ENCODE results near the gene CT45A1. TPM values are rescaled to one million over a fixed set of nuclear protein-coding genes. Genes with fewer than 3 reads are reported as not detected.
"Not testable (repeated sequence)": the region's sequence is repeated elsewhere in the genome, so short reads cannot be mapped to it uniquely, and the experiment has no call there.

The CT45A1 gene
- total RNA-seq, 1 donor from 2014 or later: not detected

DNA sequence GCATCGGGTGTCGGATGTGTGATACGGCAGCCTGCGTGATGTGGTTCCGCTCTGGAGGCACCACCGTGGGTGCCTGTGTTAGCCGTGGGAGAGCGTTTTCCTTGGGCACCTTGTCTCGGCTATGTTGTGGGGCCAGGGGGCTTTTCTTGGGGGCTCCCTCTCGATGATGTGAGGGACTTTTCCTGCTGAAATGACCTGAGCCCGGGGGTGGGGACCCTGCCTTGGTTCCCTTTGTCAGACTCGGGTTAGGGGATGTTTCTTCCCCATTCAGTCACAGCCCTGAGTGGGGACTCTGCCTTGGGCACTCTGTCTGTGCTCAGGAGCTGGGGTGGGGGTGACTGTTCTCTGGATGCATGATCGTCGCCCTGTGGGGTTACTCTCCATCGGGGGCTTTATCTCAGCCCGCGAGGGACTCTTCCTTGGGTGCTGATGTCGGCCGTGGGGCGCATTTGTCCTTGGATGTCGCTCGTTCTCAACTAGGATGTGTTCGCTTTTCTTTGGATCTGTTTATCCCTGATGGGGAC is 27.8 kb downstream of the CT45A1 start:
- no peaks in the 10 kb centered on the region for H3K27me3 ChIP-seq
- DNase-seq (ENCODE audit: extremely low spot score in 2 of 2): no peak
- TF ChIP-seq POLR2AphosphoS5 (IDR thresholded peaks at IDR 0.05; ENCODE audit: insufficient read depth in 1 of 2, low read depth in 1 of 2) (no peak), POLR2A (IDR thresholded peaks at IDR 0.05) (no peak)
- TF ChIP-seq, protein P1, sequence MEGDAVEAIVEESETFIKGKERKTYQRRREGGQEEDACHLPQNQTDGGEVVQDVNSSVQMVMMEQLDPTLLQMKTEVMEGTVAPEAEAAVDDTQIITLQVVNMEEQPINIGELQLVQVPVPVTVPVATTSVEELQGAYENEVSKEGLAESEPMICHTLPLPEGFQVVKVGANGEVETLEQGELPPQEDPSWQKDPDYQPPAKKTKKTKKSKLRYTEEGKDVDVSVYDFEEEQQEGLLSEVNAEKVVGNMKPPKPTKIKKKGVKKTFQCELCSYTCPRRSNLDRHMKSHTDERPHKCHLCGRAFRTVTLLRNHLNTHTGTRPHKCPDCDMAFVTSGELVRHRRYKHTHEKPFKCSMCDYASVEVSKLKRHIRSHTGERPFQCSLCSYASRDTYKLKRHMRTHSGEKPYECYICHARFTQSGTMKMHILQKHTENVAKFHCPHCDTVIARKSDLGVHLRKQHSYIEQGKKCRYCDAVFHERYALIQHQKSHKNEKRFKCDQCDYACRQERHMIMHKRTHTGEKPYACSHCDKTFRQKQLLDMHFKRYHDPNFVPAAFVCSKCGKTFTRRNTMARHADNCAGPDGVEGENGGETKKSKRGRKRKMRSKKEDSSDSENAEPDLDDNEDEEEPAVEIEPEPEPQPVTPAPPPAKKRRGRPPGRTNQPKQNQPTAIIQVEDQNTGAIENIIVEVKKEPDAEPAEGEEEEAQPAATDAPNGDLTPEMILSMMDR (IDR thresholded peaks at IDR 0.05): no peak
- no peaks in the 10 kb centered on the region for H3K36me3 ChIP-seq
- H3K4me1 ChIP-seq: no peaks in the 10 kb centered on the region
- no peaks in the 10 kb centered on the region for H3K9me3 ChIP-seq
- H3K4me3 ChIP-seq: no peak overlapping the region
- intact Hi-C loops (cut with DNase I): no loop called here
- H3K27ac ChIP-seq: no peak overlapping the region

DNA sequence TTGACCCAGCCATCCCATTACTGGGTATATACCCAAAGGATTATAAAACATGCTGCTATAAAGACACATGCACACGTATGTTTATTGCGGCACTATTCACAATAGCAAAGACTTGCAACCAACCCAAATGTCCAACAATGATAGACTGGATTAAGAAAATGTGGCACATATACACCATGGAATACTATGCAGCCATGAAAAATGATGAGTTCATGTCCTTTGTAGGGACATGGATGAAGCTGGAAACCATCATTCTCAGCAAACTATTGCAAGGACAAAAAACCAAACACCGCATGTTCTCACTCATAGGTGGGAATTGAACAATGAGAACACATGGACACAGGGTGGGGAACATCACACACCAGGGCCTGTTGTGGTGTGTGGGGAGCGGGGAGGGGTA is 31.3 kb downstream of the CT45A1 start:
- DNase-seq (ENCODE audit: extremely low spot score in 2 of 2); intact Hi-C loops (cut with DNase I); H3K9me3 ChIP-seq; H3K4me1 ChIP-seq; H3K36me3 ChIP-seq; H3K4me3 ChIP-seq; H3K27ac ChIP-seq; H3K27me3 ChIP-seq: not testable (repeated sequence)

DNA sequence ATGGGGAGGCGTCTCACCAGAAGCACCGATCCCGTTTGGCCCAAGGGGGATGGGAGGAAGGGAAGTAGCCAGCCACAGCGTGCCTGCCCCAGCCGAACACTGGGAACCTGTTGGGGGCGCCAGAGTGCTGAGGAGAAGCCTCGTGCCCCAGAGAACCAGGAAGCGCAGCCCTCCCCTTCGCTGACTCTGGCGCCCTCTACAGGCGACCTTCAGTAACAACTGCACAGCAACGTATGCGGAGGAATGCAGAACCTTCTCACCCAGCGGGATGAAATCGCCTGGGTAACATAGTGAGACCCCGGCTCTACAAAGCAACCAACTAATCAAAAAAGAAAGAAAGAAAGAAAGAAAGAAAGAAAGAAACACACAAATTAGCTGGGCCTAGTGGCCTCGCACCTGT is 54.7 kb downstream of the CT45A1 start, which contains the start of gene CT45A3:
Gene CT45A3, minus strand, starts transcription at position 101 of the 400 bp plus-strand sequence. CDS start 3,747 bp downstream, outside the sequence.
- H3K4me1 ChIP-seq; H3K9me3 ChIP-seq; H3K4me3 ChIP-seq; H3K27me3 ChIP-seq; H3K36me3 ChIP-seq; DNase-seq (ENCODE audit: extremely low spot score in 2 of 2); H3K27ac ChIP-seq; intact Hi-C loops (cut with DNase I): not testable (repeated sequence)

Small RNA genes within 50 kb of the gene (small RNA-seq; reads per million reads assigned to genes)
- gene AC240442.1: not detected

Other genes with a start within 250 kb of the CT45A1 start
- gene INTS6L, start 193.0 kb upstream of the CT45A1 start, total RNA-seq: 14.7 TPM
- not detected for gene CT45A3, start 54.6 kb downstream of the CT45A1 start, total RNA-seq
- not detected for gene CT45A5, start 71.9 kb downstream of the CT45A1 start, total RNA-seq
- gene CT45A6, start 89.1 kb downstream of the CT45A1 start, total RNA-seq: not detected
- not detected for gene CT45A2, start 106.4 kb downstream of the CT45A1 start, total RNA-seq
- gene CT45A7, start 123.6 kb downstream of the CT45A1 start, total RNA-seq: not detected
- not detected for gene CT45A8, start 140.9 kb downstream of the CT45A1 start, total RNA-seq
- gene CT45A9, start 158.2 kb downstream of the CT45A1 start, total RNA-seq: not detected
- not detected for gene CT45A10, start 179.8 kb downstream of the CT45A1 start, total RNA-seq
- gene SAGE1, start 180.1 kb downstream of the CT45A1 start, total RNA-seq: not detected